Measurements from ENCODE around the gene CYYR1.
A peak's percentile ranks its signal among the peaks of the same experiment; 100 is the strongest.

The CYYR1 gene

GRCh38 chr21:26553898-26554297 is 19.2 kb downstream of the CYYR1 start:
- DNase-seq (ENCODE audit: low read depth) = no peak

- DNase-seq (ENCODE audit: low read depth) = no peak
Measured at GRCh38 chr21:26550326-26550725, 22.8 kb downstream of the CYYR1 start.

- DNase-seq (ENCODE audit: low read depth) = no peak
Measured at GRCh38 chr21:26546446-26547097, 26.5 kb downstream of the CYYR1 start.

GRCh38 chr21:26544201-26544775 is 28.8 kb downstream of the CYYR1 start:
- DNase-seq (ENCODE audit: low read depth) = no peak

- DNase-seq (ENCODE audit: low read depth) = no peak
Measured at GRCh38 chr21:26540651-26541050, 32.4 kb downstream of the CYYR1 start.

- no peak for DNase-seq (ENCODE audit: low read depth)
Measured at GRCh38 chr21:26539566-26539965, 33.5 kb downstream of the CYYR1 start.

- no peak for DNase-seq (ENCODE audit: low read depth)
Measured at GRCh38 chr21:26534517-26534916, 38.6 kb downstream of the CYYR1 start.

GRCh38 chr21:26532208-26532607 is 40.9 kb downstream of the CYYR1 start:
- DNase-seq (ENCODE audit: low read depth) = no peak

- no peak for DNase-seq (ENCODE audit: low read depth)
Measured at GRCh38 chr21:26529526-26529925, 43.6 kb downstream of the CYYR1 start.

- no peak for DNase-seq (ENCODE audit: low read depth)
Measured at GRCh38 chr21:26528882-26529281, 44.2 kb downstream of the CYYR1 start.

- DNase-seq (ENCODE audit: low read depth) = no peak
Measured at GRCh38 chr21:26522704-26523103, 50.4 kb downstream of the CYYR1 start.

GRCh38 chr21:26519142-26519541 is 53.9 kb downstream of the CYYR1 start:
- DNase-seq (ENCODE audit: low read depth) = no peak

GRCh38 chr21:26515257-26515656 is 57.8 kb downstream of the CYYR1 start:
- no peak for DNase-seq (ENCODE audit: low read depth)

- DNase-seq (ENCODE audit: low read depth) = no peak
Measured at GRCh38 chr21:26513212-26513611, 59.9 kb downstream of the CYYR1 start.

- DNase-seq (ENCODE audit: low read depth) = no peak
Measured at GRCh38 chr21:26512664-26513063, 60.4 kb downstream of the CYYR1 start.

GRCh38 chr21:26508903-26509302 is 64.2 kb downstream of the CYYR1 start:
- no peak for DNase-seq (ENCODE audit: low read depth)

GRCh38 chr21:26506956-26507355 is 66.1 kb downstream of the CYYR1 start:
- peak; percentile 14 for DNase-seq (ENCODE audit: low read depth)

- DNase-seq (ENCODE audit: low read depth) = no peak
Measured at GRCh38 chr21:26505211-26505610, 67.9 kb downstream of the CYYR1 start.

- no peak for DNase-seq (ENCODE audit: low read depth)
Measured at GRCh38 chr21:26503414-26503813, 69.7 kb downstream of the CYYR1 start.

- DNase-seq (ENCODE audit: low read depth) = no peak
Measured at GRCh38 chr21:26501495-26502021, 71.5 kb downstream of the CYYR1 start.

- no peak for DNase-seq (ENCODE audit: low read depth)
Measured at GRCh38 chr21:26499495-26499894, 73.6 kb downstream of the CYYR1 start.

GRCh38 chr21:26495283-26495849 is 77.7 kb downstream of the CYYR1 start:
- DNase-seq (ENCODE audit: low read depth) = no peak

- DNase-seq (ENCODE audit: low read depth) = no peak
Measured at GRCh38 chr21:26491663-26492062, 81.4 kb downstream of the CYYR1 start.

- DNase-seq (ENCODE audit: low read depth) = peak; percentile 26
Measured at GRCh38 chr21:26490771-26491170, 82.3 kb downstream of the CYYR1 start.

All from non-pigmented ciliary epithelial cell (primary cell).